AG08395 (cell line): ENCODE results near the gene KIF2A.
A peak's percentile ranks its signal among the peaks of the same experiment; 100 is the strongest.

Experiments
- DNase-seq: peaks from one replicate; pipeline ENCODE4 v3.0.0; 2012; ENCODE audit warnings: mixed read lengths, low spot score

The KIF2A gene

DNA sequence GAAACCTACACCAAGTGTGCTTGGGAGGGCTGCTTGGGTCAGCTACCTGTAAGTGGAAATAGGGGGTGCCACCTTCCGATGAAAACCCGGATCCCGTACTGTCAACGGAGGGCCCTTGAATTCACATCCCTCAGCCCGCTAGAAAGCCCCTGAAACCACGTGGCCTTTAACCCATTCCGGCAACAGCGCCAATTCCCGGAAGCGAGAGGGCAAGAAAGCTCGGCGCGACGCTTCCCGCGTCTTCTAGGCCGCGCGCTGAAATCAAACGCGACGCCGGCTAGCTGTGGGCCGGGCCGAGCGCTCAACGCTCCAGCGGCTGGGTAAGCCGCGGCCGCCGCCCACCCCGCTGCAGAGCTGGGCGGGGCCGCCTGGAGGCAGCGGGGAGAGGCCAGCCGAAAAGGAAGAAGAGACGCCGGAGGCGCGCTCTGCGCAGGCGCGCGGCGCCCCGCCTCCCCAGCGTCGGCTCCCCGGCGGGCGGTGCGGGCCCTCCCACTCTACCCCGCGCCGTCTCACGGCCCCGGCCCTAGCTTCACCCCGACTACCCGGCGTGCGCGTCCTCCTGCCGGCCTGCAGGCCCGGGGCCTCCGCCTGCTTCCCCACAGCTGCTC, at the start of gene KIF2A:
KIF2A (plus strand) TSS at position 492 of the 608 bp plus-strand sequence. CDS start 267 bp downstream, outside the sequence.
- DNase-seq, result peak; percentile 98

DNA sequence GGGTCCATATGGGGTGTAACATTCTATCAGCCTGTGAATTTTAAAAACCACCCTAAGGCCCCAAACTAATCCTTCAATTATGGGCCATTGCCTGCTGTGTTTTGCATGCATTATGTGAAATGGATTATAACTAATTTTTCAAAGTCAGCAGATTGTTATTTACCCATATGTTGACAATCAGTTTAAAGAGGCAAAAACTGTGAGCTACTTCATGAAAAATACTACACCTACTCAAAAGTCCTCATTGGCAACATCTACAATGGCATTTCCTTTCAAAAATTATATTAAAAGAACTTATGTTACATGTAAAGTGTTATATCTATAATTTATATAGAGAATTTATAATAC, 49.0 kb upstream of the KIF2A start:
- DNase-seq, result no peak

DNA sequence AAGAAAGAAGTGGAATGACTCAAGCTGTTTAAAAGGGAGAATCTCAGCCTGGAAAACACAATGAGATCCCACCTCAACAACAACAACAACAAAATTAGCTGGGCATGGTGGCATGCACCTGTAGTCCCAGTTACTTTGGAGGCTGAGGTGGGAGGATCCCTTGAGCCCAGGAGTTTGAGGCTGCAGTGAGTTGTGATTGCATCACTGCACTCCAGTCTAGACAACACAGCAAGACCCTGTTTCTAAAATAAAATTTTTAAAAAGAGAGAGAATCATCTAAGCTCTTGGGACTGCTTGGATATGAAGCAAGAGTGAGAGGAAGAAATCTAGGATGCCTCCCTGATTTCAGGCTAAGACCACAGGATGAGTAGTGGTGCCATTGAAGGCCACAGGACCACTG, 47.4 kb upstream of the KIF2A start:
- no peak for DNase-seq

DNA sequence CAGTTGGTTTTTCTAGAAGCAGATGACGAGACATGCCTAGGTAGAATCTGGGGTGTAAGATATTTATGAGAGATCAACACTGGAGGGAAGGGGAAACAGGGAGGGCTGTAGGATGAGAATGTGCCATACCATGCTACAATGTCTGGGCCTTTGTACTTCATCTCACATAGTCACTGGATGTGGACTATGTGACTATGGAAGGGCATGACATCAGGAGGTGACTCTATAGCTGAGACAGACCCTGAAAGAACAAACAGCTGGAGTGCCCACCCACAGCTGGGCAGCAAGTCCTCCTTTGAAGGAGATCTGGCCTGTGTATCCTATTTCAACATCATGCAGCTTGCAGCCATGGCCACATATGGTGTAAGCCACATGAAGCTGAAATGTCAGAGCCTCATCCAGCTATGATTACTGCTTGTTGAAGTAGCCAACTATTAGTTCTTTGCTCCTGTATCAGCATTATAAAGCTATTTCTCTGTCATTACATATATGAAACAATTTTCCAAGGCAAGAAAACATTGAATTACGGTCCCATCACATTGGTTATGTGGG, 46.2 kb upstream of the KIF2A start:
- no peak for DNase-seq

DNA sequence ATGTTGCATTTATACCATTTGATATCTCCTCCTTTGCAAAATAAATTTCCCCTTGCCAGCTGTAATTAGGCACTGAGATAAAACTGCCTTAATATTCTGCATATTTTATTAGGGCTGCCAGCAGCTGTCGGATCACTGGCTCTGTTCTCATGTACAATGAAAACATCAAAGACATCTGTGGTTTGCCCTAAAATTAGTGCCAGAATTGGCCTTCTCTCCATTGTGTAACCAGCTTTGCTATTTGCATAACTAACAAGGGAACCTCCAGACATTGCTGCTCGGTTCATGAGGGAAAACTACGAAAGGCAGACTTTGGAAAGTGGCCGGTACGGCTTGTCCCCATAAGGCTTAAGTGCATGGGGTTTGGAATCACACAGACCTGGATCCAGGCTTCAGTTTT, 45.5 kb upstream of the KIF2A start:
- DNase-seq, result no peak

DNA sequence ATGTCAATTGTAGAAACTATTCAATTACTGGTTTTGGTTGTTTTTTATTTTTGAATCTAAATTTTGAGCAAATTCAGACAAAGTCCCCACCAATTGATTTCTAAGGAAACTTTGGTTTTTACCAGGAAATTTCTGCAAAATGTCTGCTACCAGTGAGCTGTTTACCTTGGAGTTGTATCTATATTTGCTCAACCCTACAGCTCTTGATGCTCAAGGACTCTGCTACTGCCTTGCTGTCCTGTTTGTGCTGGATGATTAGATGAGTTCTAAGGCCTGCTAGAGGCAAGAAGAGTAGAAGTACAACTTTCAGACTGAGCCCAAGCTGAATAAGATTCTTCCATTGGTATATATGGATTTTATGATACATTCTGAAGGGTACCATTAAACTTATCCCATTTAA, 42.6 kb upstream of the KIF2A start:
- DNase-seq, result no peak

DNA sequence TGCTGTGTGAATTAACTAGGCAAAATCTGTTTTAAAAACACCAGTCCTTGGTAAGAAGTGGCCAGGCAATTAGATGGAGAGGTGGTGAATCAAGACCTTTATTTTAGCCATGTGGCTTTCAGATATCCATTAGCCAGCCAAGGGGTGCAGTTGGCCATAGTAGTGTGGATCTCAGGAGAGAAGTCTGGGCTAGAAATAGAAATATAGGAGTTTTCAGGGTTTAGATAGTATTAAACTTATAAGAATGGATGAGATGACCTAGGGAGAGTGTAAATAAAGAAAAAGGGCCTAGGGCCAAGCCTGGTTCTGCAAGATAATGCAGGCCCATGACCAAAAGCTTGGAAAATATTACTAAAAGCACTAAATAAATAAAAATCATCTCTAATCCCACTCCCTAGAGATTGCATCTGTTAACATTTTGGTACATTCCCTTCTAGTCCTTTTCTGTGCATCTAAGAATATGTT, 40.3 kb upstream of the KIF2A start:
- DNase-seq, result no peak

DNA sequence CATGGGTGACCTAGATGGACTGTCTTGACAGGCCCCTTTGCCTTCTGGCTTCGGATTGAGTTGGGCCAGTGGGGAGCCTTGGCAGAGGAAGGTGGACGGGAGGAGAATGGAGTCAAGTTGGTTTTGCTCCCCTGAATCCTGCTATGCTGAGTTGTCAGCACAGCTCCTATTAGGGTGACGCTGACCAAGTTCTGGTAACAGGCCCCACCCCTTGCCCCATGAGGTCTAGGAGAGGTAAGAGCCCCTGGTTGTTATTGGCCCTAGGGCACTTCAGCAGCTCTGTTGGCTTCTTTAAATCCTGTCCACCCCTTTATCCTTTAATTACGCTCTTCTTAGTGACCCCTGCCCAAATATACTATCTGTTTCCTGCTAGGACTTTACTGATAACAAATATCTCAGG, 39.4 kb upstream of the KIF2A start:
- DNase-seq, result no peak

DNA sequence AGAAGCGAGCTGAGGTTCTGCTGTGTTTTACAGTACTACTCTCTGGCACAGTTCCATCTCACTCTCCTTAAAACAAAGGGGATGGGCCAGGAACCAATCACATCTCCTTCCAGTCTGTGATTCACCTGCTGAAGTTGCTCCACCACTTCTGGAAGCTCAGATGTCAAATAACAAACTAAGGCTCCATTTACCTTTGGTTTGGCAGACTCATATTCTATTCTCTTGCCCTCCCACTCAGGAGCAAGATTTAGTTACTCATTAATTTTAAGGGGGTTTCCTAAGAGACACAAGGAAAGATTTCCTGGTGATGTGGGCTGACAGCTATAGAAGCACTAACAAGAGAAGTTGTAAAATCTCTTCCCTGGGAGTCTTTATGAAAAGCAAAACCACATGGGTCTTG, 37.8 kb upstream of the KIF2A start:
- no peak for DNase-seq

DNA sequence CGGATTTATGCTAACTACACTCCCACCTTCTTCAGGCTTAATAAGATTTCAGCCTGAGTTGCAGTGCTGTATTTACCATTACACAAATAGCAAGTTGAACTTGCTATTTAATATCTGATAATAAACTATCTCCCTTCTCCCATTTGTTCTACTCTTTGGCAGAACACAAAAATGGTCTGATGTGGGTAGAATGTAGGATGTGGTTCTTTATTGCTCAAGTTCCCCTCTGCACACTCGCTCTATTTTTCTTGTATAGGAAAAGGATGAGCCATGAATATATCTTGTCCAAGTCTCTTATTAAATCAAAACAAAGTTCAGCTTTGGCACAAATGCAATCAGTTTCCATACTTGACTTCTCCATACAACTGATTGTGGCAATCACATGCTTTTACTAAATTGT, 37.2 kb upstream of the KIF2A start:
- DNase-seq, result no peak

DNA sequence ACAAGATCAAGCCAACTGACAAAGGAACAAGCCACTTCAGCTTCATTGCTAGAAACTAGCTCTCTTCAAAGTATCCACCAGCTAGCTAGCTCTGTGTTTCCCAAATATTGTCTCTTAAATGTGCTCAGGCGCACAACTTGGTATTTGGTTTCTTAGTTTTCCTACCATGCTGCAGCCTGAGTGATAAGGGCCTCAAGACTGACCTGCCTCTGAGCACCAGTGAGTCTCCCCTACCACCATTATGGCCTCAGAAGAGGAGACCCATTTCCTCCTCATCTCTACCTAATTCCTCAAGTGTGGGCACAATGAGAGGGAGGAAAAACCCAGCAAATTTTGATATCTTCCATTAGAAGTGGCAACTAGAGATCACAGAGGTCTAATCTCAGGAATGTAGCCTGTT, 34.6 kb upstream of the KIF2A start:
- no peak for DNase-seq

DNA sequence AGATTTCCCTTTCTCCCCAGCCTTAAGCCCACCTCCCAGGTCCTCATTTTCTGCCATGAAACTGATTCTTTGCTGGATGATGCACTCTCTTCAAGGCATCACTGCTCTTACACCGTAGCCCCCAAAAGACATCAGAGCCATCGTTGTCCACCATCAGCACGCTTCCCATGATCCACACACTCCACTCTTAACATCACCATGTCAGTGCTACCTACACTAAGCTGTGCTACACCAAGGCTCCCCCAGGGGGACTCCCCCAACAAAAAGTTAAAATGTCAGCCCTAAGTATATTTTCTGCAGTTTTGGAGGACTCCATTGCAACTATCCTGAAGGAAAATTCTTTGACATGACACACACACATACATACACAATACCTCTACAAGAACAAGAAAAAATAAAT, 34.1 kb upstream of the KIF2A start:
- DNase-seq, result no peak

DNA sequence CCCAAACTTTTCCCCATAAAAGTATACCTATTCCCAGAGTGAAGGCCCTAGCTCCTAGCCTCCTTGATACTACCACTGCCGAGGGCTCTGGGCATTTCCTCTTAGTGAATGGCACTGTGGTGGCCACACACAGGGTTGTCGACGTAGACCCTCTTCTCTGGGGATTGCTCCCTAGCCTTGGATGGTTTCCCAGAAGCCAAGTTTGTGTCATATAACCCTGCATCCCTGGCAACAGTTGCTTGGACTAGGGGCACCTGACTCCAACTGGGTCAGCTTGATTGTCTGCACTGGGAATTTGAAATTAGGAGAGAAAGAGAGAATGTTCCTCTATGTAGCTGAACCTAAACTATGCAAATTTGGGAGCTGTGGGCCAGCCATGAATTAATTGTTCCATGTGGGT, 32.3 kb upstream of the KIF2A start:
- DNase-seq, result no peak

DNA sequence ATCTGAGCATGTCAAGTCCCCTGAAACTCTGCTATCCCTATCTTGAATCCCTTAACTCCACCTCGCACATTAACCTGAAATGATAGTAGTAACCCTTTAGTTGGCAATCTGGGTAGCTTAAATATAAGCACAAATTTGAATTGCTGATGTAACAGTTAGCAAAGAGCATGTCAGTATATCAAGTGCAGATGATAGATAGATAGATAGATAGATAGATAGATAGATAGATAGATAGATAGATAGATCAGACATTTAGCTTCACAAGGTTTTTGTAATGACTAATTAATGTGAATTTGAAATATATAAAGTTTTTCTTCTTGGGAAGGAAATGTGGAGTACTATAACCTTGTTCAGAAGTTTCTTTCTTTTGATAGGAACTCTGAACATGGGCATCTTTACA, 30.4 kb upstream of the KIF2A start:
- no peak for DNase-seq

DNA sequence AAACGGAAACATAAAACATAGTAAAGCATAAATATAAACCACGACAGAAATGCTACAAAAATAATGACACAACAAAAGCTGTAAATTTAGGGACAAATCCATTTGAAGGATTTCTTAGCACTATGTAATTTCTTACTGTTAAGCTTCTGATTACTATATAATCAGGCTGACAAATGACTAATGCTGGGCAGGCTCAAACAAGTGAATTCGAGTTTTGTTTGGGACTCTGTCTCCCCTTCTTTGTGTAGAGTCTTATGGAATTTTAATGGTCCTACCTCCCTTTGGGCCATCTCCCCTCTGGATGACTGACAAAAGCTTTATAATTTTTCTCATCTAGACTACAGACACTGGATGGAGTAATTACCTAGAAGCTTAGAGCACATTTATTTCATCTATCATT, 24.6 kb upstream of the KIF2A start:
- DNase-seq, result no peak

DNA sequence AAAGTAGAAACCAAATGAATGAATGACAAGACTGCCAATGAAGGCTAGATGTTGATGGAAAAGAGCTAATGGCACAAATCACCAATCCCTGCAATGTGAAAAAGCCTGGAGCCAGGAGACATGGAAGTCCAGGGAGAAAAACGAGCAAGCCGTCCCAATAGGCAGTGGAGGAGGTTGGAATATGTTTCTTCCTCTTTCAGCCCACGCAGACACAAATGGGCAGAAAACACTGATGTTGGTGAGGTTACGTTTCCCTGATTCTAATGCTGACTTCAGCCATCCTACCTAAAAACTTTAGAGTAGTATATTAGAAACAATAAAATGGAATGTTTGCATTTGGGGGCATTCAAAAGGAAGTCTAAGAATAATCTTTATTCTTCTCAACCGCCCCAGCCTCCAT, 23.9 kb upstream of the KIF2A start:
- DNase-seq, result no peak

DNA sequence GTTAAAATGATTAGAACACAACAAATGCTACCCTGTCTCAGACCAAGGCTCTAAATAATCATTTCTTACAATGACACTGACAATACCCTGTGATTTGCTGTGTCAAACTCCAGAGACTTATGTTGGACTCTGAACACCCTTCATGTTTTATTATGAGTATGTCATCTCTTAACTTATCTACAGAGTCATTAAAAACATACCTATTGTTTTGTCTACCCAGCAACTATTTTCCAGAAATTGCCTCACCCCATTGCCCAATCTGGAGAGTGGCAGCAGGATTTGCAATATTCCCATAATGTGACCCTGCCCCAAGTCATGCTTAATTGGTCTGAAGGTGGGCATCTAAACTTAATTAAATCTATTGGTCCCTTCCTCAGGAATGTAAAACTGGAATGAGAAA, 23.0 kb upstream of the KIF2A start:
- DNase-seq, result no peak

DNA sequence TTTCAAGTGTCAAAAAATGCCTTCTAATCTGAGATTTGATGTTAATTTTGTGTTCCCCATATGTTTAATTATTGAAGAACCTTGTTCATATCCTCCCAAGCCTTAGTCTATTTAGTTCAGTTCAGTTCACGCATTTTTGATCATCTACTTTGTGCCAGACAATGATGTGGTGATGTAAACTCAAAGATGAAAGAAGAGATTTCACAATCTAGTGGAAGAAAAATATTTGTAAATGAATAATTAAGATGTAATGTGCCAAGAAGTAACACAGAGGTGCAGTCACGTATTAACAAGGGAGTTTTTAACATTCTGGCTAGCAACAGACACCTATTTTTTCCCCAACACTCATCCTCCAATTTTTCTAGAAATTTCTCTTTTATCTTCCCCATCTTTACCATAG, 22.1 kb upstream of the KIF2A start:
- no peak for DNase-seq

DNA sequence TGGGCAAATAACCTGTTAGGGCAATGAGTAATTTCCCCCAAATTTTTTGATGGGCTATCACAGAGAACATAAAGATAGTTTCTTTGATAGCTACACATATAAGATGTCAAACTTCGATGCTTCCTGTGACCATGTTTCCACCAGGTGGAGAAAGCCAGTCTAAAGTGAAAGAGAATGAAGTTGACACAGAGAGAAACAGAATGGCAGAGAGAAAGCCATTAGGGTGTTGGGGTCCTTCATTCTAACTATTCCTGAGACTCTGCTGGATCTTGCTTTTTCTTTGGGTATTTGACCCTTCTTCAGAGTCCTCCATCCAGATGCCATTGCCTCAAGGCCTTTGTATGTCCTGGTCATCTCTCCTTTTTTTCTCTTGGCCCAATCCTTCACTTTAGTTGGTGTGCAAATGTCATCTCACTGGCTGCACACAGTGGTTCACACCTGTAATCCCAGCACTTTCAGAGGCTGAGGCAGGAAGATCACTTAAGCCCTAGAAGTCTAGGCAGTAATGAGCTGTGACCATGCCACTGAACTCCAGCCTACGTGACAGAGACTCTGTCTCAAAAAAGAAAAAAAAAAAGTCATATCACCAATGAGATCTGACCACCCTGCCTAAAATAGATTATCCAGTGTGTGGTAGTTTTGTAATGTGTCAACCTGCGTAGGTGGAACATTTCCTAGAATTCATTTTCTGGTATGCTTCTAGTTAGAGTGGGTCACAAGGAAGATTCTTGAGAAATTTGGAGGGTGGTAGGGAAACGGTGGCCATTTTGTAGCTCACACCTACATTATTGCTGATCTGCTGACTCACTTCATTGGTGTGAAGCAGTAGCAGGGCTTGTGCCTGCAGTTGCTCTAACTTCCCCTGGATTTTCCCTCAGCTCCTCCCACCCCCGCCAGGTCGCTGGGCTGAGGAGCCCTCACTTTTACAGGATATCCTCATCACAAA, 20.8 kb upstream of the KIF2A start:
- no peak for DNase-seq

DNA sequence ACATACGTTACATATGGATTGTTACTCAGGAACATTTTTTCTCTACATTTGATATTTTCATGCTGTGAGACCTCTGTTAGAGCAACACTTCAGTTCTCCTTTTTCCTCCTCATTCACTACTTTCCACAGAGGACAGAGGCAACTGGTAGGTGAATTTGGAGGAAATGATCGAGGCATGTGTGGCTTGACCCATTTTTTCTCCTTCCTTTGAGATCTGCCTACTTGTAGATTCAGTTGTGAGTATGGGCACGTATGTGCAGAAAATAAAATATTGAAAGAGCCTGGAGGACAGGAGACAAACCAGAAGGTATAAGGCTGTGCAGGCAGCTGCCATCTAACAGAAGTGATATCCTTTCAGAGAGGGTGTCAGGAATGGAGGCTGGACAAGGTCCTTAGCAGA, 19.2 kb upstream of the KIF2A start:
- no peak for DNase-seq

DNA sequence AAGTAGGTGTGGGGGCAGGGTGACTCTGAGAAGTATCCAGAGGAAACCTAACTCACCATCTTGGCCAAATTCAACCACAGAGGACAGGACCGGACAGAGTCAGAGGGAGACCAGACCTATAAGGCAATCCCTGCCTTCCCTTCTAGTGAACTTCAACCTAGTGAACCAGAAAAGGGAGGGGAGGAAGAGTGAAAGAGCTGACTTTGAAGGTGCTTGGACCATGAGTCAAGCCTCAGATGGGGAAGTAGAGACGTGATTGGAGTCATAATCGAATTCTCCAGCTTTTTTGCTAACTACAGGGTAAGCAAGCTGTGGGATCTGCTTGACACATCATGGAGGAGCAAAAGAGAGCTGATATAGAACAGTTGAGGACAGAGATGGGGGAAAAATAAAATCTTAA, 18.8 kb upstream of the KIF2A start:
- no peak for DNase-seq

DNA sequence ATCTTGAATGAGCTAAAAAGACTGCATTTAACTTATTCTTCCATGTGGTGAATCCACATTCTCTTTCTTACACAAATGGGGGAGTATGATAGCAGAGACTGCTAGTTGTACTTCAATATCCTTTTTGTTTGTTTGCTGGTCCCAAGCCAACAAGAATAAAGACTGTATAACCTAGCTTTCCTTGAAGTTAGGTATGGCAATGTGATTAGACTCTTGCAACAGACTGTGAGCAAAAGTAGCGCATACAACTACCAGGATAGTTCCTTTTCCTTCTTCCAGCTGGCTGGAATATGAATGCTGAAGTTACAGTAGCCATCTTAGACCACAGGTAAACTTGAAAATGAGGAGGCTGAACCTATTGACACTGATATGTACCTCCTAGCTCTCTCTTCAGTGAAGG, 17.9 kb upstream of the KIF2A start:
- DNase-seq, result no peak

DNA sequence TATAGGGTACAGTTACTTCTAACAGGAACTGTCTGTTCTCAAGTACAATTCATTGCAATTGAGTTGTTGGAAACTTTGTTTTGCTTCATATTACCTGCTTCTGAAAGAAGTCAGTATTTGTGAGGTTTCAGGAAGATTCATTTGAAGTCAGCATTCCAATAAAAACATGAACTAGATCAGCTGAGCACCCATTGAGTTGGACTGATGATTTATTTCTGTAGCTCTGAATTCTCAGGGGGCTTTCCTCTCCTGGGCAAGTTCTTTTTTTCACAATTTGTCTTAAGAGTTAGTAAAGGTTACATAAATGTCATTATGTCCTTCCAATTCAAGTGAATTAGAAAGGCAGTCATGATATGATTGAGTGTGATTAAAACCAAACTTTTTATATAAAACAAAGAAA, 16.2 kb upstream of the KIF2A start:
- DNase-seq, result no peak
